HG02588 (cell line): Measurements from ENCODE around the gene THOP1.
"Not testable (repeated sequence)": the region's sequence is repeated elsewhere in the genome, so short reads cannot be mapped to it uniquely, and the experiment has no call there.

Experiments used
- ATAC-seq: cut with Tn5 transposase; IDR thresholded peaks from one replicate; pipeline ENCODE4 v1.9.1; 2021; ENCODE audit warnings: mild to moderate bottlenecking, moderate library complexity; ENCODE audit not compliant: unreplicated experiment

Gene THOP1

DNA sequence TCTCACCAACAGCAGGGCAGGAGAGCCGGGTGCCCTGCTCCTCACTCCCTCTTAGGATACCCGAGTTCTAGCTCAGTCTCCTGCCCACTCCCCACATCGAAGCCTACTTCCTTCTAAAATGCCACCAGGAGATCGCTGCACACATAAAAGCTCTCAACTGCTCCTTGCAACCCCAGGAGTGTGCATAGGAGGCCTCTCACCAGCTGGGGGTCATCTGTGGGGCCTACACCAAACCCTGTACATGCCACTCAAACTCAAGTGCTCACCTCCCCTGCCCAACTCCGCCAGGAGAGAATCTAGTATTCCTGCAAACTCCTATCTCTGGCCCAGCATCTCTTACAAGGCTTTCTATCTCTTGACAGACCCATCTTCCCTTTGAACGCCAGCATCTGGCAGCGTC is 5.0 kb upstream of the THOP1 start:
- ATAC-seq = no peak

DNA sequence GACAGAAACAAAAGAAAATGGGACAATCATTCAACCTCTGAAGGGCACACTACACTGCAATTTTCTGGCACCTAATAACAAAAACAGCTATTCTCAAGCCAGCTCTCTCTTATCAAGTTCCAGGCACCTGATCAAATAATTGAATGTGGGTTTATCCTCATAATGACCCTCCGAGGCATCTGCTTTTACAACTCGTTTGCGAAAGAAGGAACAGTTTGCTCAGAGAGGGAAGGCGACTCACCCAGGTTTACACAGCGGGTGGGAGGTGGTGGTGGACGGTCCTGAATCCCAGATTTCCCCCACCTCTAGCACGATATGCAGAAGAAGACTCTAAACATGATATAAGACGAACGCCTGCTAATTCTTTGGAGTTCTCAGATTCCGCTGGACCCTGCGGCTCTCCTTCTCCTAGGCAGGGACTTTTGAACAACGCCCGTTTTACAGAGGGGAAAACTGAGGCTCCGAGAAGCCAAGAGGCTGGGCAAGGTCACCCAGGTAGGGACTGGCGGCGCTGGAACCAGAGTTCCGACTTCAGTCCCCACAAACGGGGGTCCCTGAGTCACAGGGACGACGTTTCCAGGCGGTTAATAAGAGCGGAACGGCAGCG is 2.9 kb upstream of the THOP1 start:
- ATAC-seq = no peak

DNA sequence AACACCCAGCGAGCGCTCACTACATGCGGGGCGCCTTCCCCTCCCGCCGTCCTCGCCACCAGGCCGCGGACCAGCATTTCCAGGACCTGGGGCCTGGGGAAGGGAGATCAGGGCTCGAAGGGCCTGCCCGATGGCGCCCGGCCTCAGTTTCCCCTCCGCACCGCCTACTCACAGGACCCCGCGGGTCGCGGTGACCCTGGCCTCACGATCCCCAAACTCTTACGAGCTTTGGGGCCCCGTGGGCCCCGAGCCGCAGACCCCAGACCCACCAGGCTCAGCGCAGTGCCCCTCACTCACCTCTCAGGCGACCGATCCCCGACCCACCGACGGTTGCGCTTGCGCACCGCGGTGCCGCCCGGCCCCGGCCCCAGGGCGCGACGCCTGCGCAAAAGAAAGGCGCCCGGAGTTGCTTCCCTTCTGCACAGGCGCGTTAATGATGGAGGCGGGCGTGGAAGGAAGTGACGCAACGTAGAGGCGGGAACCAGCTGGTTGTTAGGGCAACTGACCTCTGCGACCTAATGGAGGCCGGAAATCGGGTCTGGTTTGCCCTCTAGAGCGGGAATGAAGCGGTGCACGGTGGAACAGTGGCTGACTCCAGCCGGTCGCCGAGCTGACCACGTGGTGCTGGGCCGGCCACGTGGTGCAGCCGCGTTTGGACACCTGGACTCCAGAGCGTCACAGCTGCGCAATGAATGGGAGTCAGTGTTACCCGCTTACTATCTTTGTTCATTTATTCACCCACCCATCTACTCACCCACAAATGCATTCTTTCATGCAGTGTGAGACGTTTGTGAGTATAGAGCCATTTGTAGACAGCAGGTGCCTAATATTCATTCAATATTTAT is 2.1 kb upstream of the THOP1 start, which contains the start of gene SGTA:
TSS of gene SGTA (minus strand) at position 338 of the 845 bp plus-strand sequence. CDS start 14,205 bp downstream, outside the sequence.
- peak; percentile 73 for ATAC-seq

DNA sequence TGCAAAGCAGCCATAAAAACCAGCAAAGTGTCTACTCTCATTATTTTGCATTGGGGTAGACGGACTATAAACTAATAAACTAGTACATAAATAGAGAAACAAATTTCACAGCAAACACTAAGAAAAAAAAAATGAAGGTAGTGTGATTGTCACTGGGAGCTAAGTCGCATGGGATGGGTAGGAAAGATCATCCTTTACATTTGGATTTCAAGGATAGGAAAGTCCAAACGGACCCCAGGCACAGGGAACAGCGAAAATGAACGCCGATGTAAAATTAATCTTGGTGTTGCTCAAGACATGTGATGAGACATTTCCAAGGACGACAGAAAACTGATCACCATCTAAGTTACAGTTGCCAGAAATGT is 1.5 kb upstream of the THOP1 start:
- no peak for ATAC-seq

DNA sequence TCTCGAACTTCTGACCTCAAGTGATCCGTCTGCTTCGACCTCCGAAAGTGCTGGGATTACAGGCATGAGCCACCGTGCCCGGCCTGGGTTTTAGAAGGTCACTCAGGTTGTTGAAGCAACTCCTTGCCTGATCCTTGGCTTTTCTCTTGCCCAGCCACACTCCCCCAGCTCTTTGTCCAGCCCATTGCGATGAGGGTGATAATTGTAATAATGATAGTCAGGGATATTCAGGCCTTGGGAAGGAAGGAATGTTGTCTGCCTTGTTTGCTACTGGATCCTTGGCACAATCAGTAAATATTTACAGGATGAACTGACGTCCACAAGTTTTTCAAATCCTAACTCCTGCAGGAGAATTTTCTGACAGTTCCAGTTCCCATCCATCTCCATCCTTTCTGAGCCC is 1.8 kb downstream of the THOP1 start:
- ATAC-seq = no peak

DNA sequence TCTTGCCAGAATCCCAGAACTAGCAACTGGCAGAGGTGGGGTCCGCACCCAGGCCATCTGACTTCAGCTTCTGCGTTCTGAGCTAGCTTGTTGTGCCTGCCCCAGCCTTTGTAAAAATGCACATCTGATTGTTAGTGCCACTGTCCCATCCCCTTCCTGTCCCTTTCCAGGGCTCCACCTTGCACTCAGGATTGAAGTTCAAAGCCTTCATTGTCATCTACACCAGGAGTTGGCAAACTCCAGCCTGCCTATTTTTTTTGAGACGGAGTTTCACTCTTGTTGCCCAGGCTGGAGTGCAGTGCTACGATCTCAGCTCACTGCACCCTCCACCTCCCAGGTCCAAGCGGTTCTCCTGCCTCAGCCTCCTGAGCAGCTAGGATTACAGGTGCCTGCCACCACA is 2.9 kb downstream of the THOP1 start:
- ATAC-seq = no peak

DNA sequence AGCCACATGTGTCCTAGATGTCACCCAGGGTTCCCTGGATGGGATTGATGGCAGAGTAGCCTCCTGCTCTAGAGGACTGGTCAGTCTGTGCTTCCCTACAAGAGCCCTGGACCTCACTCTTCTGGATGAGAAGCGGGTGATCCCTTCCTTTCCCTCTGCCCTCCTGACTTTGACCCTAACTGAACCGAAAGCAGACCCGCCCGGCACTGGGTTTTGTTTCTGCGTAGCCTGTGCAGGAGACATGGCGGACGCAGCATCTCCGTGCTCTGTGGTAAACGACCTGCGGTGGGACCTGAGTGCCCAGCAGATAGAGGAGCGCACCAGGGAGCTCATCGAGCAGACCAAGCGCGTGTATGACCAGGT is 4.9 kb downstream of the THOP1 start:
- ATAC-seq = no peak

DNA sequence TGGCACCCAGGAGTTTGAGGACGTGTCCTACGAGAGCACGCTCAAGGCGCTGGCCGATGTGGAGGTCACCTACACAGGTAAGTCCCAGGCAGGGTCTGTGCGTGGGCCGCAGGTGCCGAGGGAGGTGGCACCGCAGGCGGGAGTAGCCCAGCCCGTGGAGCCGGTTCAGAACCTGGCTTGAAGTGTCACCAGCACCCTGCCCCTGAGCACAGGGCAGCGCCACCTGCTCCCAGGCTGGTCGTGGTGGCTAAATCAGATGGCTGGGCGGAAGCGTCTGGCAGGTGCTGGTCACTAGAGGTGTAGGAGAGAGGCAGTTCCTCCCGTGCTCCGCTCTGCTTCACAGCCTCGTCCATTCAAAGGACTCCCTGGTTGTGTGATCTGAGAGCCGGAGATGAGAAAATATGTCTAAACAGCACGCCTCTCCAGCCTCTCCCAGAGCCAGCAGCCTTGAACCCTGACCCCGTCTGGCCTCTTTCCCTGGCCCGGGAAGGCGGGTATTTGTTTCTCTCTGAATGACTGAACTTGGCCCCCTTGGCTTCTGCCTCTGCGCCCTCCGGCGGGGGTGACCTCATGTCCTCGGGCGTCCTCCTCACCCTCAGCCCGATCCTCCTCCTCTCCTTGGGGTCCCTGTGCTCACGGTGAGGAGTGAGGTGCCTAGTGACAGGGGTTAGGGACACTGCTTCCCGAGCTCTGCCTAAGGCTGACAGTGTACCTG is 5.4 kb downstream of the THOP1 start:
- ATAC-seq = no peak

DNA sequence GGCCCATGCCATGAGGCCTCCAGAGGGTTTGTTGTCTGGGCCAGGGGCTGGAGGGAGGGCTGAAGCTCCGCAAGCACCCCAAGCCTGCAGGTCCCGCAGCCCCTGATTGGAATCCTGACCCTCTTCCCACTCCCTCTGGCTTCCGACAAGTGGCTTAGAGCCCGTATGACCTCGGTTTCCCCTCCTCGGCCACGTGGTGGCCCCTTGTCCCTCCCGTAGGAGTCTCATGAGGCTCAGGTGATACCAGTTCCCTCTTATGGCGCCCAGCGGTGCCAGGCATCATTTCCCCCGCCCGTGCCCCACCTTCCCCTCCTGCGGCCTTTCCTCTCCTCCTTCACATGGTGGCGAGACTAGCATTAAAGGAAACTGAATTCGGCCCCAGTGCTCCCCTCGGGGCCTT is 6.1 kb downstream of the THOP1 start:
- no peak for ATAC-seq

DNA sequence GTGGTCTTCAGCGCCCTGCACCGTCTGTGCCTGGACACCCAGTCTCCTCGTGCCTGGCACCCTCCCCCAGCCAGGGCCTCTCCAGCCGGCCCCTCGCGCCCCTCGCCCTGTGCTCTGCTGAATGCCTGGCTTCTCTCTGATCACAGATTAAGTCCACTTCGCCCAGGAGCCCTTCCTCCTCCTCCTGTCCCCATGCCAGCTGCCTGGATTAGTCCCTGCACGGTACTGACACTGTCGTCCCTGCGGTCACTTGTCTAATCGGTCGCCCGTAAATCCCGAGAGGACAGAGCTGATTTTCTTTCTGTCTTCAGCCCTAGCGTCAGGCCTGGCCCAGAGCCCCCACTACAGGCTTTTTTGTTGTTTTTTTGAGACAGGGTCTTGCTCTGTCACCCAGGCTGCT is 6.6 kb downstream of the THOP1 start:
- no peak for ATAC-seq

DNA sequence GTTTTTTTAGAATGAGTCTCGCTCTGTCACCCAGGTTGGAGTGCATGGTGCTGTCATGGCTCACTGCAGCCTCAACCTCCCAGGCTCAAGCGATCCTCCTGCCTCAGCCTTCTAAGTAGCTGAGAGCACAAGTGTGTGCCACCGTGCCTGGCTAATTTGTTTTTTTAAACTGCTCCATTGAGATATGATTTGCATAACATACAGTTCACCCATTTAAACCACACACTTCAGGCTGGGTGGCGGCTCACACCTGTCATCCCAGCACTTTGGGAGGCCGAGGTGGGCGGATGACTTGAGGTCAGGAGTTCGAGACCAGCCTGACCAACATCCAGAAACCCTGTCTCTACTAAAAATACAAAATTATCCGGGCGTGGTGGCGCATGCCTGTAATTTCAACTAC is 7.4 kb downstream of the THOP1 start:
- ATAC-seq = not testable (repeated sequence)

DNA sequence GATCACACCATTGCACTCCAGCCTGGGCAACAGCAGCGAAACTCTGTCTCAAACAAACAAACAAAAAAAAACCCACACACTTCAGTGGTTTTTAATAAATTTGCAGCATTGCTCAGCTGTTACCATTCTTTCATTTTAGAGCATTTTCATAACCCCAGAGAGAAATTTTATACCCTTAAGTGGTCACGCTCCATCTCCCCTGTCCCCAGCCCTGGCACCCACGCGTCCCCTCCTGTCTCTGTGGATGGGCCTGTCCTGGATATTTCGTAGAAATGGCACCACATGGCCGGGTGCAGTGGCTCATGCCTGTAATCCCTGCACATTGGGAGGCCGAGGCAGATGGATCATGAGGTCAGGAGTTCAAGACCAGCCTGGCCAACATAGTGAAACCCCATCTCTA is 7.8 kb downstream of the THOP1 start:
- ATAC-seq = no peak

DNA sequence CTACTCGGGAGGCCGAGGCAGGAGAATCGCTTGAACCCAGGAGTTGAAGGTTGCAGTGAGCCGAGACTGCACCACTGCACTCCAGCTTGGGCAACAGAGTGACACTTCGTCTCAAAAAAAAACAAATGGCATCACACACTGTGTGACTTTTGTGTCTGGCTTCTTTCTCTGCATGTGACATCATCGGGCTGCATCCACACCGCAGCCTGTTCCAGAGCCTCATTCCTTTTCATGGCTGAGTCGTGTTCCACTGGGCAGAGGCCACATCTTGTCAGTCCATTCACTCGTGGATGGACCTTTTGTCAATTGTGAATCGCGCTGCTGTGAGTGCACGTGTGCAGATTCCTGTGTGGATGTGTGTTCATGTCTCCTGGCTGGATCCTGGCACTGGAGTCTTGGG is 8.3 kb downstream of the THOP1 start:
- ATAC-seq = no peak

DNA sequence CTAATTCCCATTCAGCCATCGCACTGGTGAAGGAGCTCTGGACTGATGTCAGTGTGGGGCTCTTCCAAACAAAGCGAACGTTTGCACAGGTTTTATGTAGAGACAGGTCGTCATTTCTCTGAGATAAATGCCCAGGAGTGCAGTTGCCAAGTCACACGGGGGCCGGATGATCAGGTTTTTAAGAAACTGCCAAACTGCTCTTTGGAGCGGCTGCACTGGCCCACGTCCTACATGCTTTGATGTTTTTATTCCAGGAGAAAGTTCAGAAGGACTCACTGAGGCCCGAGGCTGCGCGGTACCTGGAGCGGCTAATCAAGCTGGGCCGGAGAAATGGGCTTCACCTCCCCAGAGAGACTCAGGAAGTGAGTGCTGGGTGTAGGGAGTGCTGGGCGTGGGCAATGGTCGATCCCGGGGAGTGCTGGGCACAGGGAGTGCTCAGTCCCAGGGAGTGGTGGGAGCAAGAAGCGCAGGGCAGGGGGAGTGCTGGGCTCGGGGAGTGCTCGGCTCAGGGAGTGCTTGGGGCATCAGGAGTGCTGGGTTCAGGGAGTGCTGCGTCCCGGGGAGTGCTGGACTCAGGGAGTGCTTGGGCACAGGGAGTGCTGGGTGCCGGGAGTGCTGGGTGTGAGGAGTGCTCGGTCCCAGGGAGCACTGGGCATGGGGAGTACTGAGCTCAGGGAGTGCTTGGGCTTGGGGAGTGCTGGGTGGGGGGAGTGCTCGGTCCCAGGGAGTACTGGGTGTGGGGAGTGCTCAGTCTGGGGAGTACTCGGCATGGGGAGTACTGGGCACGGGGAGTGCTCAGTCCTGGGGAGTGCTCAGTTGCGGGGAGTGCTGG is 10.7 kb downstream of the THOP1 start:
- ATAC-seq = no peak

DNA sequence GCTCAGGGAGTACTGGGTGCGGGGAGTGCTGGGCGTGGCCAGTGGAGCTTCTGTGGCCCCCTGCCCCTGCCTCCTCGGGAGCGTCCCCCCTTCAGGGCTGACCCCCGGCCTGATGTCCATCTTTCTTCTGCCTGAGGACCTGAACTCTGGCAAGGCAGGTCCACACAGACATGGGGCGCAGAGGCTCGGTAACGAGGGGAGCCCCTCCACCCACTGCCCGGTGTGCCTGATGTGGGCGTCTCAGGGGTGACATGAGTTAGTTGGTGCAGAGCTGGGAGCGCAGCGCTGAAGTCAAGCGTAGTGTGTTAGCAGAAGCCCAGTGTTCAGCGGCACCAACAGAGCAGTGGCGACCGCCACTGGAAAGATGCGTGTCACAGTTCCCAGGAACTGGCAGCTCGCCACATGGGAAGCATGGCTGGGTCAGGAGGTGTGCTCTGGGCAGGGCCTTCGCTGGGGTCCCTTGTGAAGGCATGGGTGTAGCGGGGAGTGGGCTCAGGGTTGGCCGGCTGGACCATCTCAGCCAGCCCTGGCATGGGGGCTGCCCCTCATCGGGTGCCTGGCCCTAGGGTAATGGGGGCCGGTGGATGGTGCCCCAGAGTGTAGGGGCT is 11.5 kb downstream of the THOP1 start:
- ATAC-seq = no peak

DNA sequence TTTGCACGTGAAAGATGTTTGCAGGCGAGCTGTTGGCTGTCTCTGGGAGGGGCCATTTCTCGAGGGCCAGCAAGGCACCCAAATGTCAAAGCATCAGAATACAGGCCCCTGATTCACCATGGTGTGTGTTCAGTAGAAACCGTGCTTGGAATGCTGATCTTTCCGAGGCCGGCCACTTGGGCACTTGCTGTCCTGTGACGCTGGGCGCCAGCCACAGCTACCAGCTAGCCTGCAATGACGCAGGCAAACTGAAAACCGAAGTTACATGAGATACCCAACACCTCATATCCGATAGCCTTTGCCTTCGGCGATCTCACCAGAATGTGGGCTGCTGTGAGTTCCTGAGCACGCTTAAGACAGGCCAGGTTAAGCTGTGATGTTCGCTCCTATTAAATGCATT is 12.0 kb downstream of the THOP1 start:
- no peak for ATAC-seq

DNA sequence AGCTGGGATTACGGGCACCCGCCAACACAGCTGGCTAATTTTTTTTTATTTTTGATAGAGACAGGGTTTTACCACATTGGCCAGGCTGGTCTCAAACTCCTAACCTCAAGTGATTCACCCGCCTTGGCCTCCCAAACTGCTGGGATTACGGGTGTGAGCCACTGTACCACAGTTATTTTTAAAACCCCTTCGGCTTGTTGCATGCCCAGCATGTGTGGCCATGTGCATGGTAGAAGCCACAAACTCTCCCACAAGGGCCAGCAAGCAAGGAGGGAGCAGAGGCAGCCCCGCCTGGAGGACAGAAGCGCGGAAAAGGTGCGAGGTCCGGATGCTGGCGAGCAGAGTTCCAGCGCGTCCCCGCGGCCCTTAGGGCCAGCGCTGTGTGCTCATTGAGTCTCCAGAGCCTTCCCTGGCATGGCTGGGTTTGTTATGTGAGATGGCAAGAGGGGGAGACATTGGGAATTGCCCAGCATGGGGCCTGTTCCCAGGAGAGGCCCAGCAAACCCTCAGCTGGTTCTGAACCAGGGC is 12.9 kb downstream of the THOP1 start:
- no peak for ATAC-seq

DNA sequence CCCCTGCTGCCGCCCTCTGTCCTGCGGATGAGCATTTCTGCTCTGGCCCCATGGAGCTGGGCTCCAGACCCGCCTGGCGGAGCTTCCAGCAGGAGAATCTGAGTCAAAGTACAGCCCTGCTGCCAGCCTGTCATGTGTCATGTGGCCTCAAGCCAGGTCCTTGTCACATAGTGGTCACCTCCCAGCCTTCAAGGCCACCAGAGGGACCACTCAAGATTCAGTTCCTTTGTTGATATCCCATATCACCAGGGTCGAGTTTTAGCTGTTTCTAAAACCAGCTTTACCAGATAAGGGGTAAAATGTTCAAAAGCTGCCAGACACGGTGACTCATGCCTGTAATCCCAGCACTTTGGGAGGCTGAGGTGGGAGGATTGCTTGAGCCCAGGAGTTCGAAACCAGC is 13.4 kb downstream of the THOP1 start:
- ATAC-seq = no peak

DNA sequence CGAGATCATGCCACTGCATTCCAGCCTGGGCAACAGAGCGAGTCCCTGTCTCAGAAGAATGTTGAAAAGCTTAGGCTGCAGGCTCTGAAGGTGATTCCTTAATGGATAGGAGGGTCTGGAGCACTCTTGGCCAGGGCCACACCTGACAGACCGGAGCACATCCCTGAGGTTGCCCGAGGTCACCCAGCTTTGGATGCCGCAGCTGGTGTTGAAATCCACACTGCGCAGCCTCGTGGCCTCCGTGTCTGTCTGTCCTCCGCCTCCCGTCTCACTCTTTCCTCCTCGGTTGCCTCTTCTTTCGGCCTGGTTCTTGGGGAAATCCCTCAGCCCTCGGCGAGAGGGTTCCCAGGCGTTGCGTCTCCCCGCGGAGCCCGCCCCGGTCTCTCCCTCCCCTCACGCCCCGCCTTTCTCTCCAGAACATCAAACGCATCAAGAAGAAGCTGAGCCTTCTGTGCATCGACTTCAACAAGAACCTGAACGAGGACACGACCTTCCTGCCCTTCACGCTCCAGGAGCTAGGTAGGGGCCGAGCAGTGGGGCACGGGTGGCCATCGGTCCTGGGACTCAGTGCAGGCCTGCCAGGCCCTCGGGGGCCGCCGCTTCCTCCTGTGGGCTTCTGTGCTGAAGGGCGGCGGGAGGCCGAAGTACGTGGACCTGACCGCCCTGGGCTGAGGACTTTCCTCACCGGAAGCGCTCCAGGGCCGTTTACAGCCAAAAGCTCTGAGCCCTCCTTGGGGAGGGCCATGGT is 14.1 kb downstream of the THOP1 start:
- ATAC-seq = no peak

DNA sequence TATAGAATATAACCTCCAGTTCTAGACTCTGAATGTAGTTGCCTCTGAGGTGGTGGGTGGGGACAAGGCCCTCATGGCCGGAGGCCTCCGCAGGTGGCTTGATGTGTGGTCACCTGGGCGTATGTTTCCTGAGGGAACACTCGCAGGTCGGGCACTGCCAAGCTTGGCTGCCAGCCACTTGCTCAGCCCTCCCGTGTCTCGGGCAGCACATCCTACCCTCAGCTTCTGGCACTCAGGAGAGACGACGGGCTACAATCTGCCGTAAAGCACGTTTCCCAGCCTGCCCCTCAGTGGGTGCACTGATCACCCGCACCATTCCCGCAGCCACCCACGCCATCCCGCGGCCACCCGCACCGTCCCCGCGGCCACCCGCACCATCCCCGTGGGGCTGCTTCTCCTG is 15.2 kb downstream of the THOP1 start:
- ATAC-seq = no peak
